ENCODE results near the gene SCYL2.

GRCh38 chr12:100368066-100368465 lies 101.1 kb downstream of the SCYL2 start:
- TF ChIP-seq HMG20A (CRISPR knock-in tag; IDR thresholded peaks at IDR 0.05; ENCODE audit: borderline replicate concordance) = no peak
- TF ChIP-seq MNT (IDR thresholded peaks at IDR 0.05) = no peak
- no peak for TF ChIP-seq ZNF224 (CRISPR knock-in tag; IDR thresholded peaks at IDR 0.05)
- no peak for TF ChIP-seq ZNF274 (CRISPR knock-in tag; IDR thresholded peaks at IDR 0.05)
- TF ChIP-seq ZNF264 (CRISPR knock-in tag; IDR thresholded peaks at IDR 0.05) = no peak
- TF ChIP-seq PATZ1 (CRISPR knock-in tag; IDR thresholded peaks at IDR 0.05) = no peak
- TF ChIP-seq HDAC2 (CRISPR knock-in tag; IDR thresholded peaks at IDR 0.05) = no peak

All from HepG2 (cell line).